PFSK-1 (cell line): ENCODE data around the gene MTMR2.

ENCODE experiments used
- FOXP2 ChIP-seq: optimal IDR thresholded peaks from 2 replicates; pipeline ENCODE3; 2011; ENCODE audit warnings: borderline replicate concordance, control low read depth, inconsistent platforms; ENCODE audit not compliant: insufficient read depth; ENCODE audit errors: extremely low read length, extremely low read depth
- POLR2AphosphoS5 ChIP-seq: IDR thresholded peaks from 2 replicates; pipeline ENCODE4 v1.6.1; 2012; ENCODE audit warnings: low read depth, mild to moderate bottlenecking, control low read depth, low read length, moderate library complexity
- REST ChIP-seq, 2 experiments: IDR thresholded peaks; 2 replicates each; pipeline versions ENCODE4 v1.6.1 to v1.8.0; 2011 to 2012; ENCODE audit warnings: low read depth in 2 of 2, low read length in 2 of 2, control low read depth in 1 of 2, inconsistent platforms in 1 of 2, mild to moderate bottlenecking in 1 of 2, moderate library complexity in 1 of 2; ENCODE audit not compliant: insufficient read depth in 1 of 2
- SIN3A ChIP-seq: IDR thresholded peaks from 2 replicates; pipeline ENCODE4 v1.6.1; 2012; ENCODE audit warnings: mild to moderate bottlenecking, low read length, moderate library complexity, borderline replicate concordance; ENCODE audit not compliant: insufficient read depth
- TAF1 ChIP-seq: IDR thresholded peaks from 2 replicates; pipeline ENCODE4 v1.6.1; 2012; ENCODE audit warnings: low read length, control low read depth, borderline replicate concordance; ENCODE audit not compliant: insufficient read depth

The MTMR2 gene

GRCh38 chr11:95790123-95790932, 133.6 kb downstream of the MTMR2 start, which contains the start of gene CEP57:
Gene CEP57 (plus strand): TSS chr11:95790498. CDS start chr11:95790699, 201 bp downstream.
- TF ChIP-seq SIN3A (peak; percentile 85), POLR2AphosphoS5 (peak; percentile 59; the same call in 1 of the 2 replicates), TAF1 (no peak), FOXP2 (peak; percentile 42)

- TF ChIP-seq REST (IDR thresholded peaks at IDR 0.05; ENCODE audit: insufficient read depth in 1 of 2, low read depth in 2 of 2, low read length in 2 of 2) (peak in 1 of 2 experiments; percentile 63; a peak in 1 of 4 replicates), FOXP2 (peak; percentile 96), SIN3A (peak; percentile 79; the same call in 1 of the 2 replicates), POLR2AphosphoS5 (no peak; the same call in 1 of the 2 replicates), TAF1 (peak; percentile 91)
These were observed 134.3 kb downstream of the MTMR2 start, which contains the start of gene FAM76B for GRCh38 chr11:95789506-95790122. Gene FAM76B (minus strand): TSS chr11:95789782. CDS start chr11:95789478, 304 bp downstream.

GRCh38 chr11:95788921-95789505, 134.9 kb downstream of the MTMR2 start:
- TF ChIP-seq FOXP2 (no peak), REST (IDR thresholded peaks at IDR 0.05; ENCODE audit: insufficient read depth in 1 of 2, low read depth in 2 of 2, low read length in 2 of 2) (no peak), TAF1 (no peak), POLR2AphosphoS5 (no peak), SIN3A (no peak)
